ENCODE data around the gene FGFBP1.

DNA sequence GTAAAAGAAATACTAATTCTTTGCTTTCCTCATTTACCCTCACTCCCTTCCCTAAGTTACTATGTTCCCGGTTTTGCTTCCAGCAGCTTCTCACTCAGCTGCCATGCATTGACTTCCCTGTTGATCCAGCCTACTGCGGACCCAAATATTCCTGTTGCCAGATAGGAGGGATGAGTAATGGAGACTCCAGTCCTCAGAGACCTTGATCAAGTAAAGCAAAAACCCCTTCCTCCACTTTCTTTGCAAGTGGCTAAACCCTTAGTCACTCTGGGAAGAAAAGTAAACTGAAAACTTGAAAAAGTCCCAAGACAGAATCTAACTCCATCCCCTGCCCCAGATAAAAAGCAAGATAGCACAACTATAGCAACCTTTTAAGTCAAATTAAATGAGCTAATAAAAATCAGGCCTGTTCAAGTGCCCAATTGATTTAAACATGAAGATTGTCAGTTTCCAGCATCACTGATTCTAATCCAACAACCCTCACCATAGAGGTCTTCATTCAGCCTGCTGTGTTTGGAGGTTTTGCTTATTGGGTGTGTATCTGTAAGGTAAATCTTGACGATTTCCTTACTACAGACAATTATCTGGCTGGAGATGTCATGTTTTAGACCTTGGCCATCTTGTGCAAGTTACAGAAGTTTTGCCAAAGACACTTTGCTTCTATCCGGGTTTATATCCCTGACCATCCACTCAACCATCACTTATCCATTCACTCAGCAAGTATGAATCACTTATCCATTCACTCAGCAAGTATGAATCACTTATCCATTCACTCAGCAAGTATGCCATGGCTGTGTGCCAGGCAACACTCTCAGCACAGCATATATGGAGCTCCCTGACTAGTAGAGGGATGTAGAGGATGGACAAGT is 17.6 kb downstream of the FGFBP1 start:
- TF ChIP-seq, protein P1, sequence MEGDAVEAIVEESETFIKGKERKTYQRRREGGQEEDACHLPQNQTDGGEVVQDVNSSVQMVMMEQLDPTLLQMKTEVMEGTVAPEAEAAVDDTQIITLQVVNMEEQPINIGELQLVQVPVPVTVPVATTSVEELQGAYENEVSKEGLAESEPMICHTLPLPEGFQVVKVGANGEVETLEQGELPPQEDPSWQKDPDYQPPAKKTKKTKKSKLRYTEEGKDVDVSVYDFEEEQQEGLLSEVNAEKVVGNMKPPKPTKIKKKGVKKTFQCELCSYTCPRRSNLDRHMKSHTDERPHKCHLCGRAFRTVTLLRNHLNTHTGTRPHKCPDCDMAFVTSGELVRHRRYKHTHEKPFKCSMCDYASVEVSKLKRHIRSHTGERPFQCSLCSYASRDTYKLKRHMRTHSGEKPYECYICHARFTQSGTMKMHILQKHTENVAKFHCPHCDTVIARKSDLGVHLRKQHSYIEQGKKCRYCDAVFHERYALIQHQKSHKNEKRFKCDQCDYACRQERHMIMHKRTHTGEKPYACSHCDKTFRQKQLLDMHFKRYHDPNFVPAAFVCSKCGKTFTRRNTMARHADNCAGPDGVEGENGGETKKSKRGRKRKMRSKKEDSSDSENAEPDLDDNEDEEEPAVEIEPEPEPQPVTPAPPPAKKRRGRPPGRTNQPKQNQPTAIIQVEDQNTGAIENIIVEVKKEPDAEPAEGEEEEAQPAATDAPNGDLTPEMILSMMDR (IDR thresholded peaks at IDR 0.05), result no peak
- no peak for TF ChIP-seq EP300 (IDR thresholded peaks at IDR 0.05)
- TF ChIP-seq POLR2A (IDR thresholded peaks at IDR 0.05), result no peak

Measured in gastroesophageal sphincter (tissue), 3 donors.